HG02678 (cell line): ENCODE measurements around the gene ANKMY1.
A peak's percentile ranks its signal among the peaks of the same experiment; 100 is the strongest.
"Not testable (repeated sequence)": the region's sequence is repeated elsewhere in the genome, so short reads cannot be mapped to it uniquely, and the experiment has no call there.

ENCODE experiments used
- ATAC-seq: cut with Tn5 transposase; IDR thresholded peaks from one replicate; pipeline ENCODE4 v1.9.1; 2021; ENCODE audit warnings: mild to moderate bottlenecking, moderate library complexity; ENCODE audit not compliant: unreplicated experiment

The ANKMY1 gene

DNA sequence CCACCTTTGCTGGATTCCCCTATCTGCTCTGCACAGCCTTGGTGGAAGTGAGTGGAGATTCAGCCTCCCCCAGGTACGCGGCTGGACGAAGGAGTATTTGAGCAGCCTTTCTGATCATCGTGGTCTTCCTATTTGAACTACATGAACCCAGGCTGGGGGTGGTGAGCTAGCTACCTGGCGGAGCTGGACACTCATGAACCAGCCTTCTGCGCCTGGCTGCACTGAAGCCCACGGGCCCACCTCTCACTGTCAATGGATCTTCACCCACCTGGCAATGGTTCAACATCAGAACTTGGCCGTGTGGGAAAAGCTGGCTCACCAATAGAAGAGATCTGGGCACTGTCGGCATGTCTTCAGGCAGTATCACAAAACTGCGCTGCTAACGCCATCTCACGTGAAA, 35.4 kb downstream of the ANKMY1 start:
- no peak for ATAC-seq

DNA sequence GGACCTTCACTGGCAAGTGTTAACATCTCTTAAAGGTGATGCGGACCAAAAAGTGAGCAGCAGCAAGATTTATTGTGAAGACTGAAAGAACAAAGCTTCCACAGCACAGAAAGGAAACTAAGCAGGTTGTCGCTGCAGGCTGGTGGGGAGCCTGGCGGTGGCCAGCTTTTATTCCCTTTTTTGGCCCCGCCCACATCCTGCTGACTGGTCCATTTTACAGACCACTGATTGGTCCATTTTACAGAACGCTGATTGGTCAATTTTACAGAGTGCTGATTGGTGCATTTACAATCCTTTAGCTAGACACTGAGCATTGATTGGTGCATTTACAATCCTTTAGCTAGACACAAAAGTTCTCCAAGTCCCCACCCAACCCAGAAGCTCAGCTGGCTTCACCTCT, 35.9 kb downstream of the ANKMY1 start:
- not testable (repeated sequence) for ATAC-seq

DNA sequence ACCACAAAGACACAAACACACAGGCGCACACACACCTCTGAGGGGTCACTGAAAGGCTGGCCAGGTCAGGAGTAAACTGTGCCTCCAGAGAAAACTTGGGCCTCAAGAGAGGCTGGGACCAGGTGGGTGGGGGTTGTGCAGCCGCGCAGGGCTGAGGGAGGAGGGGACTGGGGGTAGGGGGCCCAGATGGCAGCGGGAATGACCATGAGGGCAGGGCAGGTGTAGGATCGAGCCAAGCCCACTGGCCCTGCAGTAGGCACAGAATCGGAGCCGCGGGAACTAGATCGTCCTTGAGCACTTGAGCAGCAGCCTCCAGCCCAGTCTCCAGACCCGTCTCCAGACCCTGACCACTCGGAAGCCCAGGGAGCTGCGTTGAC, 36.8 kb downstream of the ANKMY1 start:
- no peak for ATAC-seq

DNA sequence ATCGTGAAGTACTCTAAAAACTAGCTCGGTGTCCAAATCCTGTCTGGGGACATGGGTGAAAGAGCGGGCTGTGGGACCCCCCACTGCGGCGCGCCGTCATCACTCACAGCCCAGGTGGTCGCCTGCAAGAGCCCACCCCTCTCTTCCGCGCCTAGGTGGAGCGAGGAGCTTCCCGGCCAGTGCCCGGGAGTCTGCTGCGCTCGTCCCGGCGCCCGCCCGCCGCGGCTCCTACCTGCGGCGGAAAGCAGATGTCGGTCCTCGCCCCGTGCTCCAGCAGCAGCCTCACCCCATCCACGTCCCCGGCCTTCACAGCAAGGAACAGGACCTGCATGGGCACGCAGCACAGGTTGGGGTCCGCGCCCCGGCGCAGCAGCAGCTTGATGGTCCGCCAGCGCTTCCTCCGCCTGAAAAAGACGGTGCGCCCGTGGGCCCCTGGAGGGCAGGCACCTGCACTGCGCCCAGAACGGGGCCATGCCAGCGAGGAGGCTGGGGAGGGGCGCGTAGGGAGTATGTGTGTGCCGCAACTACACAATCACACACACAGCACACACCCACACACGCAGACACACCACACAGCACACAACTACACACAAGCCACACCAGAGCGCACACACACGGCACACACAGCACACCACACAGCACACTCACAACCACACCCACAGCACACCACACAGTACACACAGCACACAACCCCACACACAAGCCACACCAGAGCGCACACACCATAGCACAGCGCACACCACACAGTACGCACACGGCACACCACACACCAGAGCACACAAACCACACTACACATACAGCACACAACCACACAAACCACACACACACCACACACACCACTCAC, 37.4 kb downstream of the ANKMY1 start:
- no peak for ATAC-seq

DNA sequence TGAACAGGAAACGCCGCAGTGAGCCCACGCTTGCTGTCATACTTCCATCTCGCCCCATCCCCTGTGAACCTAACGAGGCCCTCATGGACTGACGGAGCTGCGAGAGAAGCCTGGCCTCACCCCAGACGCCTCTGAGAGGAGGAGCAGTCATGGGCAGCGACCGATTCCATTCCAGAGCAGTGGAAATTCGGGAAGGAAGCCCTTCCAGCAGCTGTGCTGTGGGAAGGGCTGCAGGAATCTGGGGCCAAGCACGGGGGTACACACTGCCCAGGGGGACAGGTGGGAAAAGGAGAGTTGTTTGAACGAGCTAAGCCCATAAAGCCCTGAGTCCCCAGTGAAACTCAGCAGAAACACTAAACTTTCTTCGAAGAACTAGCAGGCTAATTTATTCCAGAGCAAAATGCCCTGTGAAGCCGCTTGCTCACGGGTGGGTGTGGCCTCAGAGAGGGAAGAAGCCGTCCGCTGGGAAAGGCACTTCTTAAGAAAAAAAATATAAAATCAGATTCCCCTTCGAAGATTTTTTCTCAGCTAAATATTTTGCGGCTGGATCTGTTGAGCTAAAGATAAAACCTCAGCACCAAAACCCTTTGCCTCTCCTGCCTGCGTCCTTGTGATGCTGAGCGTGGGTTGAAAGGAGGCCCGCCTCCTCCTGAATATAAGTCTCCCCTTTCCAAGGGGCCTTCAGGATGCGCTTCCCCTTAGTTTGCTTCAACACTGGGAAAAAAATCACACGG, 38.2 kb downstream of the ANKMY1 start:
- no peak for ATAC-seq

DNA sequence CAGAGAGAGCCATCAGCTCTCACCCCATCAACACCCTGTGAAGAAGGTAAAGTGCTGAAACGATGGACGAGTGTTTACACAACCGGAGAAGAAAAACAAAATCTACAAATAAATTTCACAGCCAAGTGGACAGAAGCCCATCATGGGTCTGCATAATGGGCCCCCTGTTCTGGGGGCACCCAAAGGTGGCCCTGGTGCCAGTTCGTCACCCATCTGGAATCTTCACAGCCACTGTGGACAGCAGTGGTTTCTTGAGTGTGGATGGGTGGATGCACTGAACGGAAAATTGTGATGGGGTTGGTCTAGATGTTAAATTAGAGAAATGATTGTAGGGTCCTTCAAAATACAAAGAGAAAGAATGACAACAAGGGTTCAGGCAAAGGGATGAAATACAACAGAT, 38.8 kb downstream of the ANKMY1 start:
- no peak for ATAC-seq

DNA sequence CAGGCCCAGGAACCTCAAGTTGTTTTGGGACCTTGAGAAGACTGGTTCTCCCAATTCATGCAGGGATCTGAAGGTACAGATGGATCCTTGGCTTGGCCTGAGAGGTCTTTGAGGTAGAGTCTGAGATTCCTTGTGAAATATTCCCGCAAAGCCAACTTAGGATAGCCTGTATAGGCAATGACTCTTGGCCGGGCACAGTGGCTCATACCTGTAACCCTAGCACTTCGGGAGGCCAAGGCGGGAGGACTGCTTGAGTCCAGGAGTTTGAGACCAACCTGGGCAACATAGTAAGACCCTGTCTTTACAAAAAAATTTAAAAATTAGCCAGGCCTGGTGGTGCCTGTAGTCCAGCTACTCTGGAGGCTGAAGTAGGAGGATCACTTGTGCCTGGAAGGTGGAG, 40.4 kb downstream of the ANKMY1 start:
- ATAC-seq, result no peak

DNA sequence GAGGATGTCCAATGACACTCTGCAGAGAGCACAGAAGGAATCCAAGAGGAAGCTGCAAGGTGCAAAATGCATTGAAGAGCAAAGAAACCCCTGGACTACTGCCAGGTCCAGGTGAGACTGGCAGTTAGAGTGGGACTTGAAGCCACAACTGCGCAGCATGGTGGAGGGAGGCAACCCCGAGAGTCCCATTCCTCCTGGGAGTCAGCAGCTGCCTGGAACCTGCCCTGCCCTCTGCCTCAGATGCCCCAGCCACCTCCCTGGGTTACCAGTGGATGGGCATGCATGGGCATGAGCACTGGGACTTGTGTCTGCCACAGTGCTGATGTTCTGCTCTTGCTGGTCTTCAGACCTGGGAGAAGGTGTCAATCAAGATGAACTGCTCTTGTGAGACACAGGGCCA, 43.2 kb downstream of the ANKMY1 start:
- ATAC-seq, result no peak

DNA sequence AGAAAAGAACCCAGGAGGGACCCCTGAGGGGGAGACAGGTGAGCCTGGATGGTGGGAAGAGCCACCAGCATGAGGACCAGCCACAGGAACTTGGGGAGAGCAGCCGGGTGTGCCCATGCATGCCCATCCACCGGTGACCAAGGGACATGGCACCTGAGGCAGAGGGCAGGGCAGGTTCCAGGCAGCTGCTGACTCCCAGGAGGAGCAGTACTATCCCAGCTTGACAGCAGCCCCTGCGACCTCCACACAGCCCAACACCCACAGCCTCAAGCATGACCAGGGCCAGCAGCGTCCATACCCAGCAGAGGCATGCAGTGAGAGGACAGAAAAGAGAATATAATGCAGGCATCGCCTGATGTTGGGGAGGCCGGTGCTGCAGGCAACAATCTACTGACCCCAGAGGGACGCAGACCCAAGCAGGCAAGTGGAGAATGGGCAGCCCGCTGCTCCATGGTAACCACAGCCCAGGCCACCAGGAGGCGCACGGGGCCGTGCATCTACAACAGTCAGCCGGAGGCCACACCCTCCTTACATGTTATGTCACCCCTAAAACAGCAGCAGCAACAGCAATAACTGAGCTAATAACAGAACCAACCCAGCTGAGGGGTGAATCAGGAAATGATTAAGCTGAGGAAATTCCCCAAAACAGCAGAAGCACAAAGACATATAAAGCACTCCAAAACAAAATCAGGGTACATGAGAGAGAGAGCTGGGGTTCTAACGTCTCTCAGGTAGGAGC, 44.1 kb downstream of the ANKMY1 start:
- peak; percentile 96 for ATAC-seq

DNA sequence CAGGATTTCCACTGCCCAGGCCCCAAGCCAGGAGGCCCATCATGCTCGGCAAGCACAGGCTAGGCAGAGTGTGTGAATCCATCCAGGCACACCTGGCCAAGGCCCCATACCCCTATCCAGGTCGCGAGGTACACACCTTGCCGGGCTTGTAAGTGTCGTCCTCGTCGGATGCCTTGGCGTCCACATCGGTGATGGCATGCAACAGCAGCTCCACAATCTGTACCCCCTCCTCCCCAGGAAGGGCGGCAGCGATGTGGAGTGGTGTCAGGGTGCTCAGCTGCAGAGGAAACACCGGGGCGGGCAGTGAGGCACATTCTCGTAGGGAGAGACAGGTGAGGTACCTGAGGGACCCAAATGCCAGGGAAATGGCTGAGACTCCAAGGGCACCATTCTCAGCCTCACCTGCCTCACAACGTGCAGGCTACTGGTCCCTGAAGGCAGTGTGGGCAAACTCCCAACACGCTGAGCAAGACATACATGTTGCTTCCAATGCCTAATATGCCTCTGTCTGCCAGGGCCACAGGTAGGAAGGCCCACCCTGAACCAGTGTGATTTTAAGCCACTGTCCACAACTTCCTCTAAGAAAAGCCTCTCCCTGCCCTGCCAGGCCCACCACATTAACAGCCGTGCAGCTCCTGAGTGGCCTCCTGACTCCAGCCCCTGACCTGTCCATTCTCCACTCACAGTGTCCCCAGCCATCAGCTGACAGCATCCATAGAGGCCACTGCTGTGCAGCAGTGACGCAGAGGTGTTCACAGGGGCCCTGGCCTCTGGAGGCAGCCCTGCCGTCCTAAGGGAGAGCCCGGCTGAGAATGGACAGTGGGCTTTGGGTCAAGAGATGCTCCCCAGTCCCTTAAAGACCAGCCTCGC, 44.9 kb downstream of the ANKMY1 start:
- no peak for ATAC-seq

DNA sequence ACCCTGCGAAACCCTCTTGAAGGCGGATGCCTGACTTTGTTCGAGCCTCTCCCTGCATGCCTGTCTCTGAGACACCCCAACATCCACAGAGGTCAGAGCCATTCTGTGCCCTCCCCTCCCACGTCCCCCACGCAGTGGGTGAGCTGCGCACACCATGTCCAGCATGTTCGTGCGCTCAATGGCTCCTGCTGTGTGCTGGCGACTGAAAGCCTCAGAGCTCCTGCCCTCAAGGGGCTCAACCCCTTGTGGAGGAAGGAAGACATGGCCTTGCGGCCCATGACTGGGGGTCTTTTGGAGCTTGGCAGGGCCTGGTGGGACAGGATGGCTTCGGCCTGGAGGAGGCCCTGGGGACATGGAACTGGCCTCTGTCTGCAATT, 45.7 kb downstream of the ANKMY1 start:
- no peak for ATAC-seq

DNA sequence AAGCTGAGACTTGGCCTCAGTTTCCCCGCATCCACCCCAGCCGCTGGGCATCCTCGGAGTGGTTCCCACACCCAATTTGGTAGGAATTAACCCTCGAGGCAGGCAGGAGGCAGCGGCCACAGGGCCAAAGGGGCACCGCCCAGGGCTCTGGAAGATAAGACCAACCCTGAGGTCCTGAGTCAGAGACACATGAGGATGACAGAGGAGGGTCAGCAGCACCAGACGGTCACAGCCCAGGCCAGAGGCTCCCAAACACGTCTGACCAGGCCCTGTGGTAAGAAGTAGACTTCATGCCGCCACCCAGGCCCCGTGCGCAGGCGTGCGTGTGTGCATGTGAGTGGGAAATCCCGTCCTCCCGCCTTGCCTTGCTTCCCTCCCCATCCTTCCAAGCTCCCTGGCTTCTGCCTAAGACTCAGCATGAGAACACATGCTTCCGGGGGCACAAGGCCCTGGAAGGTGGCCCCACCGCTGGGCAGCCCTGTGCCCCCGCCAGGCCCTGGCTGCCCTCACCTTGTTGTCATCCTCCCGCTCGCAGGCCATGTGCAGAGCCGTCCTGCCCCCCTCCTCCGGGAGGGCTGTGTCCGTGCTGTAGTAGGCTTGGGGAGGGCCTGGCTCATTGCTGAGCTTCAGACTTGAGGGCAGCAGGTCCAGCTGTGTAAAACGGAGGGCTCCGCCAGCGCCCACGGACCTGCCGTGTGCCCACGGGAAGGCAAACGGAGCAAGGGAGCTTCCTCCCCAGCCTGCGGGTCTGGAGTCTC, 46.3 kb downstream of the ANKMY1 start:
- ATAC-seq, result no peak

DNA sequence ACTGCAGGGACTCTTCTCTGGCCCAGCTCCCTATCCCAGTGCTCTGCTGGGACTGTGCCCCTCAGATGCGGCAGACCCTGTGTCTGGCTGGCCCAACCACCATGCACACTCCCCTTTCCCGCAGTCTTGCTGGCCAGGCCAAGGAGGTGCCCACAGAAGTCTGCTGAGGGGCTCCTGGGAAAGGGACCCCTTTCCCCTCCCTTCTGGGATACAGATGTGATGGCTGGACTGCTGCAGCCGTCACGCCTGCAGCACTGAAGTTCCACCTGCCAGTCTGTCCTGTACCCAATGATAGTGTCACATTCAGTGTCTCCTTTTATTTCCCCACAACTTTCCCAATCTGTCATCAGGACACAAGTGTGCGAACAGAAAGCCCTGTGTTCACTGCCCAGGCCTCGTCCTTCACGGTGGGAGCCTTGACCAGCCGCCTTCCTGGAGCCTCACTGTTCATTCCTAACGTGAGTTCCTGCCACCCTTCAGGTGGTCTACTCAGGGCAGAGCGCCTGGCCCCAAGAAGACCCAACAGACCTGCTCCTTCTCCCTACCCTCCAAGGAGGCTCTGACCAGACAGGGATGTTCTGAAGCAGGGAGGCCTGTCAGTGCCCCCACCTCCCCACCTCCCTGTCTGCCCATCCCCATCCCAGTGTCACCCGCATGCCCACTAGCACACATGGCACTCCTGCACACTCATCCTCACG, 47.1 kb downstream of the ANKMY1 start:
- ATAC-seq, result no peak

DNA sequence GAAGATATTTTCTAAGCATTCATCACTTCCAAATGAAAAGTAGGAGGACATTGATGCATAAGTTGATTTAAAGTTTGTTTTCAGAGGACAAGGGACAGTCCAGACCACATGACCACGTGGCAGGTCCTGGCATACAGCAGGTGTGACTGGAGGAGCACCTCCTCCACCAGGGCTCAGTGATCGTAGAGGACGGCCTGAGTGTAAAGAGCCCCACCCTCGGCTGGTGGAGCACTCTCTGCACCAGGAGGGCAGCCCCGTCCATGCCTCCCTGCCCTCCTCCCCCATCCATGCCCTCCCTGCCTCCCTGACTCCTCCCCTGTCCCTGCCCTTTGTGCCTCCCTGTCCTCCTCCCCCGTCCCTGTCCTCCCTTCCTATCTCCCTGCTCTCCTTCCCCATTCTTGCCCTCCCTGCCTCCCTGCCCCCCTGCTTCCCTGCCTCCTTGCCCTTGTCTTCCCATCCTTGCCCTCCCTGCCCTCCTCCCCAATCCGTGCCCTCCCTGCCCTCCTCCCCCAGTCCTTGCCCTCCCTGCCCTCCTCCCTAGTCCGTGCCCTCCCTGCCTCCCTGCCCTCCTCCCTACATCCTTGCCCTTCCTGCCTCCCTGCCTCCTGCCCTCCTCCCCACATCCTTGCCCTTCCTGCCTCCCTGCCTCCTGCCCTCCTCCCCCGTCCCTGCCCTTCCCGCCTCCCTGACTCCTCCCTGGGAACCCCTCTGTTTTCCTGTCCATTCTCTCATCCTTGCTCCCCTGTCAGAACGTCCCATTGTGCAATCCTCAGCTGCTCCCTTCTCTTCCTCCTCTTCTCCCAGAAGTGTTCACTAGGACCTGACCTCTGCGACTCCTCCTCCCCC, 47.9 kb downstream of the ANKMY1 start:
- ATAC-seq, result no peak

DNA sequence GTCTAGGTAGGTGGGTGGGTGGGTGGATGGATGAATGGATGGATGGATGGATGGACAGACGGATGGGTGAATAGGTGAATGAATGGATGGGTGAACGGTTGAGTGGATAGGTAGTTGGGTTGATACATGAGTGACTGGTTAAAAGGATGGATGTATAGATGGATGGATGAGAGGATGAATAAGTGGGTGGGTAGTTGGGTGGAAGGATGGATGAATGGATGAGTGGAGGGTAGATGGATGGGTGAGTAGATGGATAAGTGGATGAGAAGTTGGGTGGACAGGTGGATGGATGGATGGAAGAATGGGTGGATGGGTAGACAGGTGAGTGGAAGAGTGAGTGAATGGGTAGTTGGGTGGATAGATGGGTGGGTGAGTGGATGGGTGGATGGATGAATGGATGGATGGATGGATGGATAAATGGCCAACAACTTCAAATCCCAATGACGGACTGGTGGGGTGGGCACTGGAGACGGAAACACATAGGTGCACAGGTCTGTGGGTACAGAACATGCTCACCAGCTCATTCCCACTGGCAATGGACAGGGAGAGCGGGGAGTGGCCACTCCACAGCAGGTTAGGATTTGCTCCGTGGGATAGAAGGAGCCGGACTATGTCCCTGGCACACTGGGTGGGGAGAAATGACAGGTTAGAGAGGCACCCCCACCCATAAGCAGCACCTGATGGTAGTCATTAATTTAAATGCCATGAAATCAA, 48.8 kb downstream of the ANKMY1 start:
- no peak for ATAC-seq

DNA sequence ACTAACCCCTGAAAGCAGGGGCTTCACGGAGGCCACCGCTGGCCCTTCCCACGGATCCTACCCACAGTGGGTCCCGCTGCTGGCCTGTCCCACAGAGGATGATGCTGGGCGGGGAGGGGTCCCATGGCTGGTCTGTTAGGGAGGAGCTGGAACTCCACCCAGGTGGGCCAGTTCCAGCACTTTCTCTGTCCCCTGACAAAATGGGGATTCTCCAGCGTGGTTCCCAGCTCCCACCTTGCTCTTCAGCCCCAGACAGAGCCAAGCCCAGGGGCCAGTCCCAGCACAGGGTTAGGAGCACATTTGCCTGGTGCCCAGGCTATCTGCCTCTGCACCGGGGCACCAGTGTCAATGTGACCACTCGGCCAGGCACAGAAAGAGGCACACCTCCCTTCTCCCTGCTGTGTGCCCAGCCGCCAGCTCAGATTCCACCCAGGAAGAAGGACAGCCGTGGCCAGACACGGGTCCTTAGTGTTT, 50.0 kb downstream of the ANKMY1 start:
- ATAC-seq, result no peak

DNA sequence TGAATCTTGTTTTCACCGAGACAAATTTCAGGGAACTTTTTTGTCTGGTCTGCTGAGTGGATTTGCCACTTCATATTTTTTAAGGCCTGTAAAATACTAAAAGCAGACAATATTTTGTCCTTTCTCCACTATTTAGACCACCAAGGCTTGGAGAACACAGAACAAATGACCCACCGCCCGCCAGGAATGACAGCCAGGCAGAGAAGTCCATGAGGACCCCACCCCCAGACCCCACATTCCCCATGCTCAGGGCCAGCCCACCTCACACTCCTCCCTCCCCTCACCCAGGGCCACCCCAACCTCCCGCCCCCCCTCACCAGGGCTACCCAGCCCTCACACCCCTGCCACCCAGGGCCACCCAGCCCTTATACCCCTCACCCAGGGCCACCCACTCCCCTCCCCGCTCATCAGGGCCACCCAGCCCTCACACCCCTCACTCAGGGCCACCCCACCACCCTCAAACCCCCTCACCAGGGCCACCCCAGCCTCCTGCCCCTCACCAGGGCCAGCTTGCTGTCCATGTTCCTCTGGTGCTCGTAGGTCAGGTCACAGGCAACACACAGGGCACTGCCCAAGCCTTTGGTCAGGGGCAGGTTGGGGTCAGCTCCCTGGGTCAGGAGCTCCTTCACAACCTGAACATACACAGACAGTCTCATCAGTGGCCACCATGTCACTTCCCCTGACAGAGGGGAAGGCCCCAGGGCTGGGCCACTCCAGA, 50.6 kb downstream of the ANKMY1 start:
- no peak for ATAC-seq
